Urinary bladder (tissue), 4 donors: ENCODE measurements around the gene ITPRIP. TPM values are rescaled to one million over a fixed set of nuclear protein-coding genes. Genes with fewer than 3 reads are reported as not detected.

Experiments
- DNase-seq: peaks from one replicate; pipeline ENCODE4 v3.0.0-alpha.2; 2015; ENCODE audit errors: extremely low spot score
- H3K27ac ChIP-seq: one replicate; pipeline ENCODE4 v1.5.1; 2013; ENCODE audit warnings: low read depth, mild to moderate bottlenecking, moderate library complexity
- H3K36me3 ChIP-seq: one replicate; pipeline ENCODE4 v1.6.1; 2013; ENCODE audit warnings: mild to moderate bottlenecking, moderate library complexity; ENCODE audit not compliant: insufficient read depth
- H3K4me1 ChIP-seq: one replicate; pipeline ENCODE4 v1.6.1; 2013; ENCODE audit warnings: mild to moderate bottlenecking, moderate library complexity; ENCODE audit not compliant: insufficient read depth
- H3K4me3 ChIP-seq: one replicate; pipeline ENCODE4 v1.5.1; 2013; ENCODE audit warnings: low read depth, low read length
- WGBS: extraction: QIAGEN DNeasy Blood & Tissue Kit; methylation state at CpG from one replicate; pipeline ENCODE4 v1.1.7; 2013; 5-methylcytosine and 5-hydroxymethylcytosine counted together
- polyA plus RNA-seq: library from polyadenylated mRNA; stranded (reverse); fragments of 200-250 nt; gene quantifications from one replicate; pipeline ENCODE4 v1.2.3, GENCODE V29; 2013
- total RNA-seq: library from RNA; depleted of rRNA; stranded (reverse); fragments of >200 nt; gene quantifications from one replicate; pipeline ENCODE4 v1.2.3, GENCODE V29; 2014
- donor health status: healthy with polysubstance abuse.
- donor health status: healthy.

The ITPRIP gene
- total and polyA plus RNA-seq, 2 donors = 7.6 to 22.4 TPM

DNA sequence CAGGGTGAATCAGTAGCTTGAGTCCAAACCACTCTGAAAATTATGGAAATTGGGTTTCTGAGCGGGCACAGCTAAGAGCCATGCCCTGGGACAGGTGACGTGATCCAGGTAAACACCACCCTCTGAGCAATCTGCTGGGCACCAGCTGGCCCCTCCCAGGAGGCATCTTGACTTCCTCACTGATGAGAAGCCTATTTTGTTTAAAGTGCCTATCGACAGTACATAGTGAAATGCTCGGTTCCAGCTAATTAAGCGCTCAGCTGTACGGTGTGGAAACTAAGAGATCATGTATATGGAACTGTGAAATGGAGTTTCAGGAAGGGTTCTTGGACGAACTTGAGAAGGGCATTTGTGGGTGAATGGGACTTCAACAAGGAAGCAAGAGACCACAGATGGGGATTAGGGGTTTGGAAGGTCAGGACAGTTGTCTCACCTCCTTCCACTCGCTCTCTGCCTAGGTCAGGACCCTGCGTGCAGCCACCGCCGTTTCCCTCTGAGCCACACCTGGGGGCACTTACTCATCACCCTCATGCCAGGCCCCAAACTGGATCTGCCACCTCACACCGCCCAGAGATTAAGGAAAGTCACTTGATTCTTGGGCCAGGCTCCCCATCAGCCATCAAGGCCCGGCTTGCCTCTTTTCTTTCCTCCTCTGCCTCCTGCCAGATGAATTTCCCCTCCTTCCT lies 3.2 kb downstream of the ITPRIP start:
- no peak for DNase-seq
- 88% methylated on average over 13 of the region's 13 CpGs for WGBS
- no peak overlapping the region for H3K4me3 ChIP-seq
- no peaks in the 10 kb centered on the region for H3K4me1 ChIP-seq
- no peak overlapping the region for H3K27ac ChIP-seq
- no peaks in the 10 kb centered on the region for H3K36me3 ChIP-seq

DNA sequence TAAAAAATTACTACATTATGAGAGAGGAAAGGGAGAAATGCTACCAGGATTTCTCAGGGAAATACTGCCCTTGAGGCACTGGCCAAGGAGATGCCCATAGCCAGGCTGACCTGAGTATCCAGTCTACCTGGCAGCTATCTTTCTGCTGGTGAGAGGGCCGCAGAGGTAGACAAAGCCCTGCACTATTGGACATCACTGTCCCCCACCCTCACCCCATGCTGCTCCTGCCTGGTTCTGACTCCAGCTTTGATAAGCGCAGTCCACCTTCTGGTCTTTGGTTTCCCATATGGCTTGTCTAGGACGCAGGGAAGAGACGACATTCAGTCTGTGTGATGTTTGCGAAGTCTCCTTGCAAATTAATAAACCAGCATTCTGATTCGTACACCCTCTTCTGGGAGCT lies 3.7 kb downstream of the ITPRIP start:
- no peak for DNase-seq
- no peak overlapping the region for H3K27ac ChIP-seq
- H3K4me3 ChIP-seq = no peak overlapping the region
- WGBS = 94% methylated on average over 6 of the region's 6 CpGs
- H3K4me1 ChIP-seq = no peaks in the 10 kb centered on the region
- no peaks in the 10 kb centered on the region for H3K36me3 ChIP-seq

DNA sequence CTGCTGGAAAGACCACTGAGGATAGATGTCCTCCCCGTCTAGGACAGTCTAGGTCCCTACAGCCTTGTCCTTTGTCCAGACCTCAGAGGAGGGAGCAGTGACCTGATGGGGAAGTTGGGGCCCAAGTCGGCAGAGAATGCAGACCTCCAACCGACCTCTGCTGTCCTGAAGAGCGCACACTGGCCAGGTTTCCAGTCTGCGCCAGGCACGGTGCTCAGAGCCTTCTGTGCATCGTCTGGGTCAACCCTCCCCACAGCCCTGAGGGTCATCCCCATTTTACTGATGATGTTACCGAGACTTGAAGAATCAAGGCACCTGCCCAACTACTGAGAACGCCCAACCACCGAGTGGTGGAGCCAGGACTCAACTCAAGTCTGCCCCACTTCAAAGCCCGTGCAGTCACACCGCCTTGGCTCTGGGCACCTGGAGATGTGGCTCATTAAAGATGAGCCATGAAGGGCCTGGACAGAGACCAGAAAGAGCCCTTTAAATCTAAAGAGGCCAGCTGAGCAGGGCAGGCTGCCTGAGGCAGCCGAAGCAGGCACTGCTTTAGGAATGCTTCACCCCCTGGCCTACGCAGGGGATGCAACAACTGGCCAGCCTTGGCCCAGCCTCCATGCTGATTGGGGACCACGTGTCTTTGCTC lies 4.4 kb downstream of the ITPRIP start:
- Histone ChIP-seq H3K27ac (no peak overlapping the region), H3K36me3 (no peaks in the 10 kb centered on the region), H3K4me1 (no peaks in the 10 kb centered on the region), H3K4me3 (no peak overlapping the region)
- DNase-seq = no peak
- 75% methylated on average over 15 of the region's 15 CpGs for WGBS

- Histone ChIP-seq H3K27ac (no peak overlapping the region), H3K4me3 (no peak overlapping the region), H3K36me3 (no peaks in the 10 kb centered on the region), H3K4me1 (no peaks in the 10 kb centered on the region)
- 79% methylated on average over 13 of the region's 13 CpGs for WGBS
- DNase-seq = no peak
Measured at GRCh38 chr10:104333032-104333727, 5.1 kb downstream of the ITPRIP start.

DNA sequence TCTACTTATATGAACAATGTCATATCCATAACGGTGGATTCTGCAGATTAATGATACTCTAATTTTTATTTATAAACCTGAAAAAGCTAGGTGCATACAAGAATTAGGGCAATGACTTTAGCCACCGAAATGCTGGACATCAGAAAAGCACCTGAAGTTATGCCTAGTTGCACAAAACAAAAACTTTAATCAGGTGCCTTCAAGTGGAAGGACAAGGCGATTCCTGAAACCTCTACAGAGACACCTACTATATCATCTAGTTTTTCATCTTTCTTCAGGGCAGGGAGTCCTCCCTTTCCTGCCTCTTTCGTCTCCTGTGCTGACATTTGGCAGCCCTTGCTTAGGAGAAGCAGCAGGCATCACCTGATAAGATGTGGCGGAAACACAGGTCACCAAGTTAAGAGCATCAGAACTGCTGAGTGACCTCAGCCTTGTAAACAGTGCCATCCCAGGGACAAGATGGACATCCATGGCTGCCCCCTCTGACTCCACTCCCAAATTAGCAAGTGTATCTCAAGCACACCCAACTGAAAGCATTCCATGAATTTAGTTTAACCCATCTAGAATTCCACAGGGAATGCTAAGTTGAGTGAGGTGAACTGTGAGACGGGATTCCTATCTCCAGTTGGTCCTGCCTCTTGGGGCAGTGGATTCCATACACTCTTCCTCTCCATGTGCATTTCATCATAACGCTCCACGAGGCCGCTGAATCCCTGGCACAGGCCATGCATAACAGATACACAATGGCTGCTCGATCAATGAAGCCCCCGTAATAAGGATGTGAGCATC lies 5.8 kb downstream of the ITPRIP start:
- Histone ChIP-seq H3K27ac (no peak overlapping the region), H3K36me3 (no peaks in the 10 kb centered on the region), H3K4me1 (no peaks in the 10 kb centered on the region), H3K4me3 (no peak overlapping the region)
- WGBS = 79% methylated on average over 11 of the region's 11 CpGs
- no peak for DNase-seq

GRCh38 chr10:104331208-104331838 lies 6.9 kb downstream of the ITPRIP start:
- no peak overlapping the region for H3K27ac ChIP-seq
- no peaks in the 10 kb centered on the region for H3K4me1 ChIP-seq
- WGBS = 31% methylated on average over 9 of the region's 9 CpGs
- no peak for DNase-seq
- no peak overlapping the region for H3K4me3 ChIP-seq
- H3K36me3 ChIP-seq = no peaks in the 10 kb centered on the region

DNA sequence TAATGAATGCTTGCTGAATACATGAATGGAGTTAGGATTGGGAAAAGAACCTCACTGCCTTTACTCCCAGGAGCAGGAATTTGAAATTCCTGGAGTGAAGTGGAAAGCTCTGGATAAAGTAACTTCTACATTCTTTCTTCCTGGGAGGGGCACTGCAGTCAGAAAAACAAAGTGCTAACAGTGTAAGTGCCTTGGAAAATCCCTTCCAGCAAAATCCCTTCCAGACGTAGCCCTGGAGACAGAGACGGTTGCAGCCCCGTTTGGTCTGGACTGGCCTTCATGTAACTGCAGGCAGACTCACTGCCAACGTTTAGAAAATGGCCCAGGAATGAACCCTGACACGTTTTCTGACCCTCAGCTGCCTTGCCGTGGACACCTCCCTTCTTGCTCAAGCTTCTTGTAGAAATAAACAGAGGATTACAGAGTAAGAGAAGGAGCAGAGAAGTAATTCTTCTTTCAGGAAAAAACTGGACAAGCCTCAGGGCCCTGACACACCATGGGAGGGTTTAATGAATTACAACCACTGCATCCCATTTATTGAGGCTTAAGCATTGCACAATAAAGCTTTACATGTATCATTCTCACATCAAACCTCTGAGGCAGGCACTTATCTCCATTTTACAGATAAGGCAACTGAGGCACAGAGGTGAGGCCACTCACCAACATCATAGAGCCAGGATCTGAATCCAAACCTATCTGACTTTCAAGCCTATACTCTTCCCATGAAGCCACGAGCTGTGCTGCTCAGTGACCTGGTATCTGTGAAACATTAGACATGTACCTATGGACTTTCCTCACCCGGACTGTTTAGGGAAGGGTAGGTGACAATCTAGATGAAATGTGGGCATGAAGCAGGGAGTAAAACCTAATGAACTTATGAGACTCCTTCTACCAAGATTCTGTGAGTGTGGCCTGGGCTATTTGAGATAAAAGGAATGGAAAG lies 7.8 kb downstream of the ITPRIP start:
- peak; percentile 63 for DNase-seq
- Histone ChIP-seq H3K36me3 (no peaks in the 10 kb centered on the region), H3K27ac (no peak overlapping the region), H3K4me3 (no peak overlapping the region), H3K4me1 (no peaks in the 10 kb centered on the region)
- WGBS = 18% methylated on average over 8 of the region's 8 CpGs

GRCh38 chr10:104329735-104330134 lies 8.5 kb downstream of the ITPRIP start:
- H3K27ac ChIP-seq = no peak overlapping the region
- H3K36me3 ChIP-seq = no peaks in the 10 kb centered on the region
- no peak overlapping the region for H3K4me3 ChIP-seq
- DNase-seq = no peak
- H3K4me1 ChIP-seq = no peaks in the 10 kb centered on the region
- 33% methylated on average over 3 of the region's 3 CpGs for WGBS

DNA sequence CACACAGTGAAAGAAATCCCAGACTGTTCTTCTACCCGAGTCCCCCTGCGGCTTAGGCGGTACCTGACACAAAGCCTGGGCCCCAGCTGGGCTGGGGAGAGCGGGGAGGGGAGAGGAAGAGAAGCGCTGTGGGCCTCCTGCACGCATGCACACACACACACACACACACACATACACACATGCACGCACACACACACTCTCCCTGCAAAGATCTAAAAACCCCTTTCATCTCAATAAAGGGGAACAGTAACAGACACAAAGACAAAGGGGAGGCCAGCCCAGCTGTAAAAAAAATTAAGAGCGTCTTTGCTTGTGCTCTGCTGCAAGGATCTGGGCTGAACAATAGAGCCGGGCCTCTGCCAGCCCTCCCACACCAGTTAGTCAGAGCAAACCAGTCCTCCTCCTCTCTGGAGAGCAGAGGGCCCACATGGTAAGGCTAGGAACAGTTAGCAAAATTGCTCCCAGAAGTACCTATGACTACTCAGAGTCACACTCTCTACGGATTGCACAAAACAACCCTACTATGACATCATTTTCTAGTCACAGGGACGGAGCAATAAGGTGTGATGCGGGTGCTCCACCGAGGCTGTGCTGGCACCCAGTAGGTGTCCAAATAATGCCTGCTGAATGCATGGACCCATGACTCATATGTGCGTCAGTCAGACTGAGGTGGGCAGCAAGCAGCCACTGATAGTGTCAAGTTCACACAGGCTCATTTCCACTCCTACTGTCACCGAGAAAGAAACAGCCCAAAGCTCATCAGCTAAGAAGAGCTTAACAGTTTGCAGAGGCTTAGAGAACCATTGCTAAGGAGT lies 9.2 kb downstream of the ITPRIP start:
- DNase-seq = peak; percentile 73
- 26% methylated on average over 15 of the region's 15 CpGs for WGBS

GRCh38 chr10:104328646-104328895 lies 9.7 kb downstream of the ITPRIP start:
- Histone ChIP-seq H3K4me3 (no peak overlapping the region), H3K4me1 (no peaks in the 10 kb centered on the region), H3K27ac (peak overlapping the region; percentile 44), H3K36me3 (no peaks in the 10 kb centered on the region)
- 9% methylated on average over 3 of the region's 3 CpGs for WGBS
- DNase-seq = no peak

More for the DNA sequence above, 9.2 kb downstream of the ITPRIP start:
- H3K4me1 ChIP-seq = no peaks in the 10 kb centered on the region
- no peak overlapping the region for H3K4me3 ChIP-seq
- no peaks in the 10 kb centered on the region for H3K36me3 ChIP-seq
- H3K27ac ChIP-seq = peak overlapping the region; percentile 44

DNA sequence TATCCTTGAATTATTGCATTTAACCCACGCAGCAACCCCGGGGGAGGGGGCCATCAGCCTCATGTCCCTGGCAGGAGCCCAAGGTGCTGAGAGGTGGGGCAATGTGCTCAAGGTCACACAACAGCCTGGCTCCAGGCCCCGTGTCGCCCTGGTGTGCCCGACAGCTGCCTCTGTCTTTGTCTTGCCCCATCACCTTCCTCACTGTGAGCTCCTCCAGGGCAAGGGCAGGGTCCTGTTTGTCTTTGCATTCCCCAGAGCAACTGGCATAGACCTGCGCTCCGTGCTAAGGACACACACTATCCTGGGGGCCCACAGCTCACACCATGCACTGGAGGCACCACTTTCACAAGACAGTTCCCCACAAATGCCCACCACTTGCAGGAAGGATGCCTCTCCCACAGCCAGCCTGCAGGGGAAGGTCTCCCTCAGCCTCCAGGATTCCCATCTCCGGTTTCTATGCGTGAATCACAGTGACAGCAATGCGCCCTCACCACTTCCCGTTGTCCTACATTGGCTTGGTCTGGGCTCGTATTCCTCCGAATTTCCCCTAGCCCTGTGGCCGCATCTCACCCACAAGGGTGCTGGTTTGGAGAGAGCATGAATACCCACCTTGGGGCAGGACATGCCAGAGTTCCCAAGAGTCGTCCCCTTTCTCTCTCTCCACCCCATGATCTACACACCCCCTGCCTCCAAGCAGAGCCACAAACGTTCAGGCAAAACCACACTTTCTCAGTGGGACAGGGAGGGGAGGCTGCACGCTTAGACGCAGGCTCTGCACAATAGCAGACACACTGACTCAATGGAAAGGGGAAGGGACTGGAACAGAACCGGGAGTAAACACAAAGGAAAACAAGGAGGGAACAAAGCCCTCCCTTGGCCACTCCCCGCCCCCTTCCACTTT lies 10.3 kb downstream of the ITPRIP start:
- H3K36me3 ChIP-seq = no peaks in the 10 kb centered on the region
- no peak for DNase-seq
- WGBS = 29% methylated on average over 20 of the region's 20 CpGs
- H3K4me3 ChIP-seq = no peak overlapping the region
- H3K27ac ChIP-seq = peak overlapping the region; percentile 44
- no peaks in the 10 kb centered on the region for H3K4me1 ChIP-seq
